ENCODE results near the gene TMOD1. TPM values are rescaled to one million over a fixed set of nuclear protein-coding genes. Genes with fewer than 3 reads are reported as not detected.

Gene TMOD1
- total RNA-seq, 1 experiment from 2014 or later, result not detected

DNA sequence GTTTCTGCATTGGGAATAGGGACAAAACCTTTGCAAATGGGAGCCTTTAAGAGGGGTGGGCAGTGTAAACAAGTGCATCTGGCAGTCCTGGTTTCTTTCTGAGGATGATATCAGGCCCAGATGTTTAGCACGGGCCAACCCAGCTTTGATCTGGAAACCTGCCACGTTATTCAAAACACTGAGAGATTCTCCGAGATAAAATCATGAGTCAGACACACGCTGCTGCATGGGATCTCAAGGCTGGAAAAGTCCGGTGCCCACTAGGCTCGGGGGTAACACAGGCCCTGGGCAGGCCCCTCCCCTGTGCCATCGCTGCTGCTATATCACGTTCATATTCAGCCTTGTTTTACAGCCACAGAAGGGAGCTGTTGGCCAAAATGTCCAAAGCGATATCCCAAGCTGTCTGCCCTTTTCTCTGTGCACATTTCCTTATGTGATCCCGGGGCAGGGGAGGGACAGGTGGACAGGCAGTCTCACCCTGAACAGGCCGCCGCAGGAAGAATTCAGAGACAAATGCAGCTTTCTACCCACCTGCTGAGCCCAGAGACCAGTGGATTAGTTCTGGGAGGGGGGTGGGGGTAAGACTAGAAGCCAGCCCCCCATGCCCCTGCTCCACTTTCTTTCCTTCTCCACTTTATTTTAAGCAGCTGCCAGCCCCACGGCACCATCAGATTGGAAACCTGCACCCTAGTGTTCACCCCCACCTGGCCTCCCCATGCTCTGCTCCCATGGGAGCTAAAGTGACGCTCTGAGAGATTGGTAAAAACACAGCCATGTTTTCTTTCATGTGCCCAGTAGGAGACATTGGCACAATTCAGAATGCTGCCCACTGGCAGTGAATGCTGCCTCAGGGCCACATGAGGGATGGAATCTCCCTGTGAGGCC lies 63.1 kb downstream of the TMOD1 start:
- H3K9me3 ChIP-seq (ENCODE audit: low read length), result no peaks in the 10 kb centered on the region
- no peaks in the 10 kb centered on the region for H3K36me3 ChIP-seq (ENCODE audit: low read depth, low read length)
- ChIA-PET CTCF (no interaction called here), POLR2A (ENCODE audit: unreplicated experiment) (no interaction called here)
- TF ChIP-seq EZH2 (IDR thresholded peaks at IDR 0.05; ENCODE audit: low read length, unreplicated experiment) (no peak), EZH2phosphoT487 (IDR thresholded peaks at IDR 0.05; ENCODE audit: borderline replicate concordance, low read length) (no peak)
- TF ChIP-seq, protein P1, sequence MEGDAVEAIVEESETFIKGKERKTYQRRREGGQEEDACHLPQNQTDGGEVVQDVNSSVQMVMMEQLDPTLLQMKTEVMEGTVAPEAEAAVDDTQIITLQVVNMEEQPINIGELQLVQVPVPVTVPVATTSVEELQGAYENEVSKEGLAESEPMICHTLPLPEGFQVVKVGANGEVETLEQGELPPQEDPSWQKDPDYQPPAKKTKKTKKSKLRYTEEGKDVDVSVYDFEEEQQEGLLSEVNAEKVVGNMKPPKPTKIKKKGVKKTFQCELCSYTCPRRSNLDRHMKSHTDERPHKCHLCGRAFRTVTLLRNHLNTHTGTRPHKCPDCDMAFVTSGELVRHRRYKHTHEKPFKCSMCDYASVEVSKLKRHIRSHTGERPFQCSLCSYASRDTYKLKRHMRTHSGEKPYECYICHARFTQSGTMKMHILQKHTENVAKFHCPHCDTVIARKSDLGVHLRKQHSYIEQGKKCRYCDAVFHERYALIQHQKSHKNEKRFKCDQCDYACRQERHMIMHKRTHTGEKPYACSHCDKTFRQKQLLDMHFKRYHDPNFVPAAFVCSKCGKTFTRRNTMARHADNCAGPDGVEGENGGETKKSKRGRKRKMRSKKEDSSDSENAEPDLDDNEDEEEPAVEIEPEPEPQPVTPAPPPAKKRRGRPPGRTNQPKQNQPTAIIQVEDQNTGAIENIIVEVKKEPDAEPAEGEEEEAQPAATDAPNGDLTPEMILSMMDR (conservative IDR thresholded peaks at IDR 0.05; ENCODE audit: low read depth, low read length), result no peak
- peak overlapping the region; percentile 81 for H2AFZ ChIP-seq (ENCODE audit: low read length)
- DNase-seq (peak; percentile 64), ATAC-seq (peak; percentile 76)
- H3K79me2 ChIP-seq (ENCODE audit: low read length), result no peaks in the 10 kb centered on the region
- no peak overlapping the region for H3K4me3 ChIP-seq (ENCODE audit: low read length)
- peak overlapping the region; percentile 54 for H3K4me2 ChIP-seq (ENCODE audit: low read length)
- H3K27ac ChIP-seq (ENCODE audit: low read length), result no peak overlapping the region
- no peaks in the 10 kb centered on the region for H4K20me1 ChIP-seq (ENCODE audit: low read length)
- H3K9me2 ChIP-seq (replicated peaks; ENCODE audit: low read length), result no peaks in the 10 kb centered on the region
- BruUV-seq (replicated peaks), result no TSS peak
- H3K27me3 ChIP-seq (ENCODE audit: low read length), result no peaks in the 10 kb centered on the region
- no peaks in the 10 kb centered on the region for H3F3A ChIP-seq (ENCODE audit: low read length, unreplicated experiment)
- no peak overlapping the region for H3K9ac ChIP-seq (ENCODE audit: low read length)
- intact Hi-C loops (cut with micrococcal nuclease), result no loop called here
- H3K4me1 ChIP-seq (ENCODE audit: insufficient read depth, low read length), result peaks cover 9% of the 10 kb centered on the region; the same call in 1 of the 2 replicates

DNA sequence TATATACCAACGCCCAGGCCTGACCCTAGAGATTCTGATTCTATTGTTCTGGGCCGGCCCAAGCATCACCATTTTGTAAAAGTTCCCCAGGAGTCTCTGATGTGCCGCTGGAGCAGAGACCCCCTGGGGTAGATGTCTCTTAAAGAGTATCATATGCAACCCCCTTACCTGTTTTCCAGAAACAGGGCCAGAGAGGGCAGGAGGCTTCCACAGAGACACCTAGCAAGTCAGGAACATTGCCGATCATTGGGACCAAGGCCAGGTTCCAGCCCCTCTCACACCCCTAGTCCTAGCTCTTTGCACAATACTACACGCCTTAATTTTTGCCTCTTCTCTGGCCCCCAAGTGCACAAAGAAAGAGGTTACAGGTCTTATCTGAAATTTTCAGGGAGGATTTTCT lies 63.8 kb downstream of the TMOD1 start:
- Histone ChIP-seq H3K79me2 (ENCODE audit: low read length) (no peaks in the 10 kb centered on the region), H3K4me2 (ENCODE audit: low read length) (no peak overlapping the region), H3K9me3 (ENCODE audit: low read length) (no peaks in the 10 kb centered on the region), H3F3A (ENCODE audit: low read length, unreplicated experiment) (no peaks in the 10 kb centered on the region), H3K4me1 (ENCODE audit: insufficient read depth, low read length) (peaks cover 9% of the 10 kb centered on the region; the same call in 1 of the 2 replicates), H4K20me1 (ENCODE audit: low read length) (no peaks in the 10 kb centered on the region), H2AFZ (ENCODE audit: low read length) (no peak overlapping the region), H3K9ac (ENCODE audit: low read length) (no peak overlapping the region), H3K4me3 (ENCODE audit: low read length) (no peak overlapping the region), H3K27ac (ENCODE audit: low read length) (no peak overlapping the region), H3K9me2 (replicated peaks; ENCODE audit: low read length) (no peaks in the 10 kb centered on the region), H3K36me3 (ENCODE audit: low read depth, low read length) (no peaks in the 10 kb centered on the region), H3K27me3 (ENCODE audit: low read length) (no peaks in the 10 kb centered on the region)
- no peak for ATAC-seq
- no TSS peak for BruUV-seq (replicated peaks)
- no peak for DNase-seq
- intact Hi-C loops (cut with micrococcal nuclease), result no loop called here
- POLR2A ChIA-PET (ENCODE audit: unreplicated experiment), result no interaction called here
- CTCF ChIA-PET, result no interaction called here
- TF ChIP-seq, protein P1 (conservative IDR thresholded peaks at IDR 0.05; ENCODE audit: low read depth, low read length), result no peak
- TF ChIP-seq EZH2 (IDR thresholded peaks at IDR 0.05; ENCODE audit: low read length, unreplicated experiment) (no peak), EZH2phosphoT487 (IDR thresholded peaks at IDR 0.05; ENCODE audit: borderline replicate concordance, low read length) (no peak)
